MCF 10A (cell line): Measurements from ENCODE around the gene RBL2. TPM values are rescaled to one million over a fixed set of nuclear protein-coding genes. Genes with fewer than 3 reads are reported as not detected.
"Not testable (repeated sequence)": the region's sequence is repeated elsewhere in the genome, so short reads cannot be mapped to it uniquely, and the experiment has no call there.

Source experiments
- BruUV-seq: library from RNA; stranded (reverse); fragments of 400-500 nt; replicated peaks from 2 replicates; lab custom pipeline; 2021; lab: Mats Ljungman, UMichigan
- CTCF ChIA-PET: fragments of 300-600 bp; sonication (Branson Sonifier 250); formaldehyde crosslinking; extraction: SDS; loops from one replicate; lab custom pipeline; 2021; ENCODE audit warnings: antibody characterized with exemption, inconsistent platforms; lab: Yijun Ruan, JAX
- POLR2A ChIA-PET: fragments of 300-600, 350-650 bp; sonication (Branson Sonifier 250); formaldehyde crosslinking; extraction: SDS; loops from one replicate; lab custom pipeline; 2020; ENCODE audit warnings: antibody characterized with exemption, inconsistent platforms; lab: Yijun Ruan, JAX
- DNase-seq: peaks from one replicate; pipeline ENCODE4 v3.0.0-alpha.2; 2018; ENCODE audit not compliant: unreplicated experiment
- H3K27ac Mint-ChIP-seq: one replicate; pipeline ENCODE4 v1.8.0; 2022; ENCODE audit warnings: mild to moderate bottlenecking, low read depth, mixed read lengths; ENCODE audit not compliant: unreplicated experiment
- H3K27me3 Mint-ChIP-seq: one replicate; pipeline ENCODE4 v1.8.0; 2022; ENCODE audit warnings: mixed read lengths; ENCODE audit not compliant: insufficient read depth, unreplicated experiment
- H3K36me3 Mint-ChIP-seq: one replicate; pipeline ENCODE4 v1.8.0; 2022; ENCODE audit warnings: mild to moderate bottlenecking, moderate library complexity, mixed read lengths; ENCODE audit not compliant: insufficient read depth, unreplicated experiment
- H3K4me1 Mint-ChIP-seq: one replicate; pipeline ENCODE4 v1.8.0; 2022; ENCODE audit warnings: mixed read lengths; ENCODE audit not compliant: insufficient read depth, unreplicated experiment
- H3K4me3 Mint-ChIP-seq: one replicate; pipeline ENCODE4 v1.8.0; 2022; ENCODE audit warnings: mild to moderate bottlenecking, moderate library complexity, mixed read lengths; ENCODE audit not compliant: unreplicated experiment
- H3K9me3 Mint-ChIP-seq: one replicate; pipeline ENCODE4 v1.8.0; 2022; ENCODE audit warnings: mixed read lengths; ENCODE audit not compliant: unreplicated experiment
- intact Hi-C: fragments of 100-400 bp; cut with micrococcal nuclease; formaldehyde crosslinking; loops from 2 replicates; pipeline ENCODE4 v1.14.1; 2022
- total RNA-seq: library from RNA; stranded (reverse); gene quantifications from 2 replicates; pipeline ENCODE4 v1.2.3, GENCODE V29; 2022
- TF ChIP-seq, protein P1 (sequence below): fragments of 200-600 bp; IDR thresholded peaks from one replicate; pipeline ENCODE4 v1.8.0; 2022; ENCODE audit warnings: antibody characterized with exemption, mild to moderate bottlenecking; ENCODE audit not compliant: unreplicated experiment

The RBL2 gene
- total RNA-seq, 1 experiment from 2014 or later: 28.5 TPM

DNA sequence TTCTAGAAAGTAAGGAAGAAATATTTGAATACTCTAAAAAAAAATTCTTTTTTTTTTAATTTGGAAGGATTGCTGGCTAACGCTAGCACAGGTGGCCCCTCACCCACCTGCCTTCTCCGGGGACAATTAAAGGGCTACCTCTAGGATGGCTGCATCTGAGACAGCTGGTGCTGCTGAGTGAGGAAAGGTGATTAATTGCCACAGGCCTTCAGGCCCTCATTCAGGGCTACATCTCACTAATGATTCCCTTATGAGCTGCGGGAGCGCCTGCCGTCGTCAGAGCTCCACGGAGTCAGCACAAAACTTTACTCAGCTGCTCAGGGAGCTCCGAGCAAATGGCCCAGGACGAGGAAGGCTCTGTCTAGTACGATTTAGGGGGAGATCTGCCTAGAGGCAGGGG lies 95.8 kb downstream of the RBL2 start:
- no peak for DNase-seq
- Mint-ChIP-seq H3K4me3 (no peak overlapping the region), H3K9me3 (peaks cover 11% of the 10 kb centered on the region), H3K36me3 (no peaks in the 10 kb centered on the region), H3K4me1 (no peaks in the 10 kb centered on the region), H3K27me3 (no peaks in the 10 kb centered on the region), H3K27ac (no peak overlapping the region)
- TF ChIP-seq, protein P1, sequence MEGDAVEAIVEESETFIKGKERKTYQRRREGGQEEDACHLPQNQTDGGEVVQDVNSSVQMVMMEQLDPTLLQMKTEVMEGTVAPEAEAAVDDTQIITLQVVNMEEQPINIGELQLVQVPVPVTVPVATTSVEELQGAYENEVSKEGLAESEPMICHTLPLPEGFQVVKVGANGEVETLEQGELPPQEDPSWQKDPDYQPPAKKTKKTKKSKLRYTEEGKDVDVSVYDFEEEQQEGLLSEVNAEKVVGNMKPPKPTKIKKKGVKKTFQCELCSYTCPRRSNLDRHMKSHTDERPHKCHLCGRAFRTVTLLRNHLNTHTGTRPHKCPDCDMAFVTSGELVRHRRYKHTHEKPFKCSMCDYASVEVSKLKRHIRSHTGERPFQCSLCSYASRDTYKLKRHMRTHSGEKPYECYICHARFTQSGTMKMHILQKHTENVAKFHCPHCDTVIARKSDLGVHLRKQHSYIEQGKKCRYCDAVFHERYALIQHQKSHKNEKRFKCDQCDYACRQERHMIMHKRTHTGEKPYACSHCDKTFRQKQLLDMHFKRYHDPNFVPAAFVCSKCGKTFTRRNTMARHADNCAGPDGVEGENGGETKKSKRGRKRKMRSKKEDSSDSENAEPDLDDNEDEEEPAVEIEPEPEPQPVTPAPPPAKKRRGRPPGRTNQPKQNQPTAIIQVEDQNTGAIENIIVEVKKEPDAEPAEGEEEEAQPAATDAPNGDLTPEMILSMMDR: no peak
- intact Hi-C loops: no loop called here
- no TSS peak for BruUV-seq
- ChIA-PET POLR2A (interaction anchor here (0.6 kb wide), 1 partner anchor 1962 kb away, joined by 3 read pairs; no protein-coding TSS in a partner anchor), CTCF (interaction anchor here (0.6 to 1.0 kb wide), 2 partner anchors 19 to 488 kb away, joined by 3 to 4 read pairs; no protein-coding TSS in a partner anchor)

DNA sequence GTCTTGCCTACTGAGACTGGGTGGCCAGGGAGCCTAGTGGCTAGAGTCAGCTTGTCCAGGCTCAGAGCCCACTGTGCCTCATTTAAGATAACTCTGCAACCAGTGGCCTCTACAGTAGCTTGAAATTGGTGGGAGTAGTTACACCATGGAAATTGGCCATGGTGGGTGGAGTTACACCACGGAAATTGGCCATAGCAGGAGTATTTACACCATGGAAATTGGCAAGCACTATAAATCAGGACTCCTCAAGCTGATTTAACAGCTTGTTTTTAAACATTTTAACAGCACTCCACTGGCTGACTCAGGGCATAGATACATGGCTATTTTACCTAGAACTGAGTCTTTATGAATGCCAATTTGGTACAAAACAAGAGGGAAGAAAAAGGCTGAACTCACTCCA lies 96.5 kb downstream of the RBL2 start:
- POLR2A ChIA-PET: no interaction called here
- H3K27me3 Mint-ChIP-seq: no peaks in the 10 kb centered on the region
- BruUV-seq: no TSS peak
- CTCF ChIA-PET: no interaction called here
- intact Hi-C loops: no loop called here
- peaks cover 11% of the 10 kb centered on the region for H3K9me3 Mint-ChIP-seq
- no peak overlapping the region for H3K27ac Mint-ChIP-seq
- TF ChIP-seq, protein P1: no peak
- H3K36me3 Mint-ChIP-seq: no peaks in the 10 kb centered on the region
- H3K4me1 Mint-ChIP-seq: no peaks in the 10 kb centered on the region
- no peak overlapping the region for H3K4me3 Mint-ChIP-seq
- DNase-seq: no peak

DNA sequence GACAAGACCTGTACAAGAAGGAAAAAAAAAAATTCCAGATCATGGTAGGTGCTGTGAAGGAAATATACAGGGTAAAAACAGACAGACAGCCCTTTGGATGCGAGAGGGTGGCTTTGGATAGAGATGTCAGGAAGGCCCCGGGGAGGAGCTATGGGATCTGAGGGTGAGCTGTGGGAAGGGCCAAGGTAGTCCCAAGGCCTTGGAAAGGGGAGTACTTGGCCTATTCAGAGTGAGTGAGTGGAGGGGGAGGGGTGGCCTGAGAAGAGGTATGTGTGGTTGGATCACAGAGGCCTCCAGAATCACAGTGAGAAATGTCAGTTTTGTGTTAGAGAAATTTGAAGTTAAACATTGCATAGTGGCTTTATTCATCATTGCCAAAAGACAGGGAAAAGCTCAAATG lies 99.9 kb downstream of the RBL2 start:
- CTCF ChIA-PET: interaction anchor here (1.4 kb wide), 1 partner anchor 12 kb away, joined by 3 read pairs; no protein-coding TSS in a partner anchor

DNA sequence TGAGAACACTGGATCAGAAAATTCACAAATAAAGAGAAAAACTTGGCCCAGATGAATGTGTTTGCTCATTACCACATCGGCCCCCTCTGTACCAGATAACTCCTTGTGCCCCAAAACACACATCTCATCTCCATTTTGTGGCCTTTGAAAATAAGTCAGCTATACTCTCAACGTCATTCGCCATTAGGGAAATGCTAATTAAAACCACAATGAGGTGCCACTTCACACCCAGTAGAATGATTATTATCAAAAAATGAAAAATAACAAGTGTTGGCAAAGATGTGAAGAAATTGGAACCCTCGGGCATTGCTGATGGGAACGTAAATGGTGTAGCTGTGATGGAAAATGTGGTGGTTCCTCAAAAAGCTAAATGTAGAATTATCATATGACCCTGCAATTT lies 103.4 kb downstream of the RBL2 start:
- Mint-ChIP-seq H3K4me3 (no peak overlapping the region), H3K36me3 (no peaks in the 10 kb centered on the region), H3K27me3 (no peaks in the 10 kb centered on the region), H3K27ac (no peak overlapping the region), H3K9me3 (no peaks in the 10 kb centered on the region), H3K4me1 (no peaks in the 10 kb centered on the region)
- no TSS peak for BruUV-seq
- TF ChIP-seq, protein P1: no peak
- ChIA-PET CTCF (interaction anchor here (2.7 kb wide), 1 partner anchor 12 kb away, joined by 13 read pairs; no protein-coding TSS in a partner anchor), POLR2A (interaction anchor here (0.7 kb wide), 1 partner anchor 1204 kb away, joined by 3 read pairs; no protein-coding TSS in a partner anchor)
- no peak for DNase-seq
- intact Hi-C loops: no loop called here

More for the DNA sequence above, 99.9 kb downstream of the RBL2 start:
- Mint-ChIP-seq H3K27ac (no peak overlapping the region), H3K36me3 (no peaks in the 10 kb centered on the region), H3K9me3 (peaks cover 11% of the 10 kb centered on the region), H3K4me3 (no peak overlapping the region), H3K4me1 (no peaks in the 10 kb centered on the region), H3K27me3 (no peaks in the 10 kb centered on the region)
- BruUV-seq: no TSS peak
- intact Hi-C loops: no loop called here
- TF ChIP-seq, protein P1: no peak
- DNase-seq: no peak
- POLR2A ChIA-PET: no interaction called here

DNA sequence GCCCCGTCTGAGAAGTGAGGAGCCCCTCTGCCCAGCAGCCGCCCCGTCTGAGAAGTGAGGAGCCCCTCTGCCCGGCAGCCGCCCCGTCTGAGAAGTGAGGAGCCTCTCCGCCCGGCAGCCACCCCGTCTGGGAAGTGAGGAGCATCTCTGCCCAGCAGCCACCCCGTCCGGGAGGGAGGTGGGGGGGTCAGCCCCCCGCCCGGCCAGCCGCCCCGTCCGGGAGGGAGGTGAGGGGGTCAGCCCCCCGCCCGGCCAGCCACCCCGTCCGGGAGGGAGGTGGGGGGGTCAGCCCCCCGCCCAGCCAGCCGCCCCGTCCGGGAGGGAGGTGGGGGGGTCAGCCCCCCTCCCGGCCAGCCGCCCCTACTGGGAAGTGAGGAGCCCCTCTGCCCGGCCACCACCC lies 105.1 kb downstream of the RBL2 start:
- BruUV-seq, POLR2A ChIA-PET, H3K36me3 Mint-ChIP-seq, DNase-seq, H3K4me3 Mint-ChIP-seq, H3K4me1 Mint-ChIP-seq, H3K27me3 Mint-ChIP-seq, intact Hi-C loops, CTCF ChIA-PET, H3K9me3 Mint-ChIP-seq, H3K27ac Mint-ChIP-seq: not testable (repeated sequence)

DNA sequence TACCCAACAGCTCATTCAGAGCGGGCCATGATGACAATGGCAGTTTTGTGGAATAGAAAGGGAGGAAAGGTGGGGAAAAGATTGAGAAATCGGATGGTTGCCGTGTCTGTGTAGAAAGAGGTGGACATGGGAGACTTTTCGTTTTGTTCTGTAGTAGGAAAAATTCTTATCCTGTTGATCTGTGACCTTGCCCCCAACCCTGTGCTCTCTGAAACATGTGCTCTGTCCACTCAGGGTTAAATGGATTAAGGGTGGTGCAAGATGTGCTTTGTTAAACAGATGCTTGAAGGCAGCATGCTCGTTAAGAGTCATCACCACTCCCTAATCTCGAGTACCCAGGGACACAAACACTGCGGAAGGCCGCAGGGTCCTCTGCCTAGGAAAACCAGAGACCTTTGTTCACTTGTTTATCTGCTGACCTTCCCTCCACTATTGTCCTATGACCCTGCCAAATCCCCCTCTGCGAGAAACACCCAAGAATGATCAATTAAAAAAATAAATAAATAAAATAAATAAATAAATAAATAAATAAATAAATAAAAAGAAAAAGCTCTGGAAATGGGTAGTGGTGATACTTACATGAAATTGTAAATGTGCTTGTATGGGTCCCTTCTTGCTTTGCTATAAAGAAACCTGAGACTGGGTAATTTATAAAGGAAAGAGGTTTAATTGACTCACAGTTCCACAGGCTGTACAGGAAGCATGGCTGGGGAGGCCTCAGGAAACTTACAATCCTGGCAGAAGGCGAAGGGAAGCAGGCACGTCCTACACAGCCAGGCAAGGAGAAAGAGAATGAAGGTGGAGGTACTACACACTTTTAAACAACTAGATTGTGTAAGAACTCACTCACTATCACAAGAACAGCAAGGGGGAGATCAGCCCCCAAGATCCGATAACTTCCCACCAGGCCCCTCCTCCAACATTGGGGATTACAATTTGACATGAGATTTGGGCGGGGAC lies 105.8 kb downstream of the RBL2 start:
- H3K4me3 Mint-ChIP-seq, H3K4me1 Mint-ChIP-seq, BruUV-seq, CTCF ChIA-PET, H3K36me3 Mint-ChIP-seq, intact Hi-C loops, DNase-seq, POLR2A ChIA-PET, H3K27ac Mint-ChIP-seq, H3K27me3 Mint-ChIP-seq, H3K9me3 Mint-ChIP-seq: not testable (repeated sequence)
